H9 (cell line): ENCODE measurements around the gene STON2. TPM values are rescaled to one million over a fixed set of nuclear protein-coding genes. Genes with fewer than 3 reads are reported as not detected.

ENCODE experiments used
- DNase-seq: peaks from one replicate; pipeline ENCODE4 v3.0.0-alpha.2; 2017
- H2AFZ ChIP-seq: one replicate; pipeline ENCODE4 v1.6.1; 2013; ENCODE audit warnings: mild to moderate bottlenecking, low read length, control low read depth, moderate library complexity
- H2AK5ac ChIP-seq: 2 replicates; pipeline ENCODE4 v1.6.1; 2013; ENCODE audit warnings: low read length, control low read depth, mixed read lengths; ENCODE audit not compliant: insufficient read length
- H2BK120ac ChIP-seq: one replicate; pipeline ENCODE4 v1.6.1; 2013; ENCODE audit warnings: low read depth, mild to moderate bottlenecking, low read length, control low read depth, inconsistent platforms; ENCODE audit not compliant: poor library complexity, severe bottlenecking
- H2BK12ac ChIP-seq: 2 replicates; pipeline ENCODE4 v1.6.1; 2013; ENCODE audit warnings: low read length, control low read depth, mixed read lengths, low read depth; ENCODE audit not compliant: insufficient read length
- H2BK15ac ChIP-seq: 2 replicates; pipeline ENCODE4 v1.6.1; 2013; ENCODE audit warnings: low read depth, low read length, control low read depth
- H2BK20ac ChIP-seq: one replicate; pipeline ENCODE4 v1.6.1; 2013; ENCODE audit warnings: low read depth, mild to moderate bottlenecking, low read length, control low read depth, inconsistent platforms; ENCODE audit not compliant: poor library complexity, severe bottlenecking
- H2BK5ac ChIP-seq: 2 replicates; pipeline ENCODE4 v1.6.1; 2013; ENCODE audit warnings: low read length, control low read depth, mixed read lengths; ENCODE audit not compliant: insufficient read length
- H3K14ac ChIP-seq: 2 replicates; pipeline ENCODE4 v1.6.1; 2013; ENCODE audit warnings: low read length, control low read depth; ENCODE audit not compliant: insufficient read depth
- H3K18ac ChIP-seq: 2 replicates; pipeline ENCODE4 v1.6.1; 2013; ENCODE audit warnings: low read depth, mild to moderate bottlenecking, mixed read lengths, low read length, control low read depth; ENCODE audit not compliant: insufficient read length
- H3K23ac ChIP-seq: 2 replicates; pipeline ENCODE4 v1.6.1; 2013; ENCODE audit warnings: low read length, control low read depth, mixed read lengths, low read depth; ENCODE audit not compliant: insufficient read length
- H3K23me2 ChIP-seq: 2 replicates; pipeline ENCODE4 v1.6.1; 2013; ENCODE audit warnings: low read depth, mild to moderate bottlenecking, mixed read lengths, low read length, control low read depth; ENCODE audit not compliant: insufficient read length, poor library complexity, severe bottlenecking
- H3K27ac ChIP-seq: 2 replicates; pipeline ENCODE4 v1.5.1; 2013; ENCODE audit warnings: low read length, control low read depth, mixed read lengths, low read depth; ENCODE audit not compliant: insufficient read length
- H3K27me3 ChIP-seq: 2 replicates; pipeline ENCODE4 v1.6.1; 2013; ENCODE audit warnings: low read length, control low read depth, inconsistent platforms; ENCODE audit not compliant: insufficient read depth
- H3K4ac ChIP-seq: 2 replicates; pipeline ENCODE4 v1.6.1; 2013; ENCODE audit warnings: low read depth, mild to moderate bottlenecking, control low read depth, inconsistent platforms, low read length, moderate library complexity
- H3K4me1 ChIP-seq: 2 replicates; pipeline ENCODE4 v1.6.1; 2013; ENCODE audit warnings: low read length, control low read depth, inconsistent platforms; ENCODE audit not compliant: insufficient read depth
- H3K4me2 ChIP-seq: 2 replicates; pipeline ENCODE4 v1.6.1; 2013; ENCODE audit warnings: low read length, control low read depth, mixed read lengths; ENCODE audit not compliant: insufficient read length, insufficient read depth
- H3K56ac ChIP-seq: 2 replicates; pipeline ENCODE4 v1.6.1; 2013; ENCODE audit warnings: low read depth, mild to moderate bottlenecking, mixed read lengths, low read length, control low read depth; ENCODE audit not compliant: insufficient read length
- H3K79me1 ChIP-seq: 2 replicates; pipeline ENCODE4 v1.6.1; 2013; ENCODE audit warnings: low read depth, mild to moderate bottlenecking, moderate library complexity, low read length, control low read depth, inconsistent platforms; ENCODE audit not compliant: insufficient read depth, poor library complexity, severe bottlenecking
- H3K79me2 ChIP-seq: 2 replicates; pipeline ENCODE4 v1.6.1; 2013; ENCODE audit warnings: low read length, control low read depth, inconsistent platforms; ENCODE audit not compliant: insufficient read depth
- H3K9ac ChIP-seq: 2 replicates; pipeline ENCODE4 v1.6.1; 2013; ENCODE audit warnings: low read length, control low read depth, mixed read lengths; ENCODE audit not compliant: insufficient read length; ENCODE audit errors: extremely low read depth
- H3K9me3 ChIP-seq: one replicate; pipeline ENCODE4 v1.6.1; 2013; ENCODE audit warnings: low read depth, low read length, inconsistent platforms; ENCODE audit not compliant: control insufficient read depth
- H3T11ph ChIP-seq: one replicate; pipeline ENCODE4 v1.6.1; 2013; ENCODE audit warnings: mild to moderate bottlenecking, low read length, control low read depth, inconsistent platforms
- H4K20me1 ChIP-seq: one replicate; pipeline ENCODE4 v1.6.1; 2013; ENCODE audit not compliant: control insufficient read depth, insufficient read length, insufficient read depth
- H4K5ac ChIP-seq: 2 replicates; pipeline ENCODE4 v1.6.1; 2013; ENCODE audit warnings: low read depth, mild to moderate bottlenecking, mixed read lengths, low read length, control low read depth; ENCODE audit not compliant: insufficient read length
- H4K8ac ChIP-seq: replicated peaks from 2 replicates; pipeline ENCODE4 v1.6.1; 2013; ENCODE audit warnings: low read length, control low read depth, mixed read lengths, low read depth; ENCODE audit not compliant: insufficient read length
- H4K91ac ChIP-seq: 2 replicates; pipeline ENCODE4 v1.6.1; 2013; ENCODE audit warnings: low read depth, mild to moderate bottlenecking, moderate library complexity, mixed read lengths, low read length, control low read depth; ENCODE audit not compliant: insufficient read length
- H3K27ac Mint-ChIP-seq, 3 experiments: 2 replicates in 2 of 3; 3 replicates in 1 of 3; pipeline ENCODE4 v1.8.0; 2020 to 2021; ENCODE audit warnings: mixed read lengths in 3 of 3, mild to moderate bottlenecking in 1 of 3, moderate library complexity in 1 of 3
- H3K27me3 Mint-ChIP-seq: 2 replicates; pipeline ENCODE4 v1.8.0; 2021; ENCODE audit warnings: low read depth, mild to moderate bottlenecking, moderate library complexity, mixed read lengths
- H3K36me3 Mint-ChIP-seq, 3 experiments: 2 replicates in 2 of 3; 3 replicates in 1 of 3; pipeline ENCODE4 v1.8.0; 2020 to 2021; ENCODE audit warnings: low read depth in 3 of 3, mixed read lengths in 3 of 3; ENCODE audit not compliant: insufficient read depth in 1 of 3
- H3K4me1 Mint-ChIP-seq, 2 experiments: 2 replicates each; pipeline ENCODE4 v1.8.0; 2020; ENCODE audit warnings: mixed read lengths in 2 of 2
- H3K4me3 Mint-ChIP-seq, 2 experiments: 2 replicates in 1 of 2; 3 replicates in 1 of 2; pipeline ENCODE4 v1.8.0; 2020 to 2021; ENCODE audit warnings: mild to moderate bottlenecking in 2 of 2, mixed read lengths in 2 of 2, moderate library complexity in 1 of 2
- H3K9me3 Mint-ChIP-seq, 2 experiments: 2 replicates in 1 of 2; 3 replicates in 1 of 2; pipeline ENCODE4 v1.8.0; 2020; ENCODE audit warnings: mild to moderate bottlenecking in 2 of 2, mixed read lengths in 2 of 2, moderate library complexity in 1 of 2
- CTCF ChIP-seq: fragments of 200-600 bp; sonication (generic); conservative IDR thresholded peaks from 3 replicates; pipeline ENCODE4 v1.8.0; 2021; ENCODE audit warnings: antibody characterized with exemption, mild to moderate bottlenecking
- WGBS: extraction: QIAGEN DNeasy Blood & Tissue Kit; methylation state at CpG from one replicate; pipeline ENCODE4 v1.1.7; 2013; ENCODE audit warnings: missing lambda C conversion rate, low lambda C conversion rate, mixed read lengths; ENCODE audit not compliant: insufficient read length; ENCODE audit errors: extremely low coverage; 5-methylcytosine and 5-hydroxymethylcytosine counted together
- total RNA-seq: library from RNA; stranded (reverse); gene quantifications from 2 replicates; pipeline ENCODE4 v1.2.1, GENCODE V29; 2021

The STON2 gene
- total RNA-seq, 1 experiment from 2014 or later, result 62.9 TPM

GRCh38 chr14:81385419-81385818 lies 14.7 kb downstream of the STON2 start:
- WGBS, result no CpG with 5 or more reads among the region's 1 CpG
- H3K23ac ChIP-seq, result no peak overlapping the region
- peaks cover 16 to 20% of the 10 kb centered on the region in 2 experiments for H3K4me1 Mint-ChIP-seq

More at GRCh38 chr14:81385419-81385818, 14.7 kb downstream of the STON2 start:
- Histone ChIP-seq H4K91ac (no peak overlapping the region), H3K4me2 (no peak overlapping the region), H3K27ac (no peak overlapping the region), H3K56ac (no peak overlapping the region), H3K14ac (no peak overlapping the region), H3K4me1 (peaks cover 7% of the 10 kb centered on the region; the same call in 1 of the 2 replicates), H3T11ph (no peak overlapping the region), H3K23me2 (no peaks in the 10 kb centered on the region), H2BK120ac (no peak overlapping the region), H3K27me3 (no peaks in the 10 kb centered on the region), H3K4ac (no peak overlapping the region), H2AFZ (no peak overlapping the region), H3K79me2 (no peaks in the 10 kb centered on the region), H4K8ac (no peak overlapping the region), H2BK5ac (no peak overlapping the region), H2BK12ac (no peak overlapping the region), H3K9ac (no peak overlapping the region), H4K5ac (no peak overlapping the region), H2BK15ac (no peak overlapping the region), H2AK5ac (no peak overlapping the region), H2BK20ac (no peak overlapping the region), H4K20me1 (no peaks in the 10 kb centered on the region), H3K79me1 (no peaks in the 10 kb centered on the region), H3K9me3 (no peaks in the 10 kb centered on the region), H3K18ac (no peak overlapping the region)
- DNase-seq, result no peak
- Mint-ChIP-seq H3K9me3 (peaks cover 2 to 4% of the 10 kb centered on the region in 2 experiments; a peak in 3 of 5 replicates), H3K36me3 (peaks cover 4 to 20% (median 12%) of the 10 kb centered on the region in 3 experiments), H3K27me3 (no peaks in the 10 kb centered on the region), H3K4me3 (no peak overlapping the region), H3K27ac (peak overlapping the region in 1 of 3 experiments; percentile 86; a peak in 2 of 7 replicates)
- TF ChIP-seq CTCF, result no peak
